Adrenal gland (tissue), 5 donors: Measurements from ENCODE around the gene SLC5A1.

Experiments
- CTCF ChIP-seq, 6 experiments: fragments of 450-650 bp in 4 of 6; fragments of 200-600 bp in 2 of 6; sonication (generic) in 1 of 6; IDR thresholded peaks; 1 replicate in 5 of 6; 2 replicates in 1 of 6; pipeline versions ENCODE4 v1.5.1 to v1.8.0; 2016 to 2021; ENCODE audit warnings: antibody characterized with exemption in 6 of 6, mild to moderate bottlenecking in 2 of 6, moderate library complexity in 1 of 6
- POLR2A ChIP-seq, 2 donors: fragments of 450-650 bp; IDR thresholded peaks; one replicate each; pipeline ENCODE4 v1.6.1; 2017; ENCODE audit warnings: antibody characterized with exemption in 2 of 2, mild to moderate bottlenecking in 2 of 2, moderate library complexity in 1 of 2
- donor health status: DM: no; HTN: no; CAD: no.

DNA sequence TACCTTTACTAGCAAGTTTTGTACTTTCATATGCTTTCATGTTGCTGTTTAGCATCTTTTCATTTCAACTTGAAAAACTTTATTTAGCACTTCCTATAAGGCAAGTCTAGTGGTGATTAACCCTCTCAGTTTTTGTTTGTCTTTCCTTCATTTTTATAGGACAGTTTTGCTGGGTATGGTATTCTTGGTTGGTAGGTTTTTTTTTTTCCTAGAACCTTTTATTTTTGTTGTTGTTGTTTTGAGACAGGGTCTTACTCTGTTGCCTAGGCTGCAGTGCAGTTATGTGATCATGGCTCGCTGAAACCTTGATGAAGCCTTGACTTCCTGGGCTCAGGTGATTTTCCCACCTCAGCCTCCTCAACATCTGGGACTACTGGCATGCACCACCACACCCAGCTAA is 29.9 kb upstream of the SLC5A1 start:
- TF ChIP-seq CTCF (IDR thresholded peaks at IDR 0.05) (no peak), POLR2A (IDR thresholded peaks at IDR 0.05) (no peak)
